GM21619 (cell line): Measurements from ENCODE around the gene GALNTL6.

Experiments
- ATAC-seq: cut with Tn5 transposase; IDR thresholded peaks from one replicate; pipeline ENCODE4 v1.9.1; 2021; ENCODE audit not compliant: unreplicated experiment

Gene GALNTL6

GRCh38 chr4:172650758-172651530, 837.7 kb downstream of the GALNTL6 start:
- ATAC-seq, result no peak

DNA sequence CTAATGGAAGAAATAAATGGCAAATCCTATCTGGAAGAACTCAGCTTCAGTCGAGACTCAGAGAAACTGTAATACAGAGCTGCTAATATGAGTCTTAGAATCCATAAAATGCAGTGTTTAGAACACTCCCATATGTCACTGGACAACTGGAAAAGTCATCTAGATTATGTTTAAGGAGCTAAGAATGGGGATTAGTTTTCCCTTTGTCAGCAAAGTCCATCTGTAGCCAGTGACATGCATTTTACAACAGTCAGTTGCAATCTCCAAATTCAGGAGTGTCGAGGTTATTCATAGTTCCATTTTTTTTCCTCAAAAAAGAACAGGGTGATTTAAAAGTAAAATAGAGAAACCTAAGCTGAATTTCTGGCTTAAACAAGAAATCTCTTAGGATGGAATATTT, 838.8 kb downstream of the GALNTL6 start:
- no peak for ATAC-seq

DNA sequence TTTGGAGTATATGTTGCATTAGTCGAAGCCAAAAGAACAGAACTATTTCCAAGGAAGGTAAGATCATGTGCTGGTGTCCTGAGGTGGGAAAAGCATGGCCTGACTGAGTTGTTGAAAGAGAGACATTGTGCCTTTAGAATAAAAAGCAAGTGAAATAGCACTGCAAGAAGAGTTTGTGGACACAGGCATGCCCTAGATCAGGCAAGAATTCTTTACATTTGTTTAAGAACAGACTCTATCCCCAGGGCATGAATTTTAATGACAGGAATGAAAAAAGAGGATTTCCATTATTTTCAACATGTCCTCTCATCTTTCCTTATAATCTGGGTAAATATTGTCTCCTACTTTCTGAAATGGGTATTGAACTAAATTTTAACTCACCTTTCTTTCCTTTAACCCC, 839.2 kb downstream of the GALNTL6 start:
- no peak for ATAC-seq

- ATAC-seq, result no peak
Observed at GRCh38 chr4:172653676-172654075, 840.5 kb downstream of the GALNTL6 start.

DNA sequence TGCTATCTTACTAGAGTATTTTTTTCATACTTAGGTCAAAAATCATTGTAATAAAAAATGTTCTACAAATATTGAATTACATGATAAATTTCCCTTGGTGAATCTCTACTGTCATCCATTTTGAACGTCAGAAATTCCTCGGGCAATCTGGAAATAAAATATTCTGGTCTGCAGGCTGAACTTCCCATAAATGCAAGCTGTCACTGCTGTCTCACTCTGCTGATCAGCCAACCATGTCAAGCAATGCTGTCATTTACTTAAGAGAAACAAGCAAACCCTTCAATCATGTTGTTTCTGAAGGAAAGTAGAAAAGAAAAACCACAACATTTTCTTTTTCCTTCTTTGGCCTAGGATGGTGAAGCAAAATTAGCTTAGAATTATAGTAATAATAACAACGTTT, 841.3 kb downstream of the GALNTL6 start:
- ATAC-seq, result no peak

DNA sequence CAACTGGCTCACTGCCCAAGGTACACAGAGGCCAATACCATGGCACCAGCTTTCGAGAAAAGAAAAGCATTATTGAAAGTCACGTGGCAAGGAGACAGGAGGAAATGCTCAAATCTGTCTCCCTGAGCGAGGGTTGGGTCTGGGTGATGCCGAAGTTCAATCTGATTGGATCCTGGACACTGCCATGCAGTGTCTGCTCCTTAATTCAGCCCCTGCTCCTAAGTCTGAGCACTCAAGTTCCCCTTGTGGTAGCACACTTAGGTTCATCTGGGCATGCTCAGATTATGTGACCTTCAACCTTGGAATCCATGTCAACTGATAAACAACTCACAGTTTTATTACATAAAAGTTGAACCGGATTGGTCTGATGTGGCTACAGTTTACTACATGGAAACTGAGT, 842.9 kb downstream of the GALNTL6 start:
- no peak for ATAC-seq

DNA sequence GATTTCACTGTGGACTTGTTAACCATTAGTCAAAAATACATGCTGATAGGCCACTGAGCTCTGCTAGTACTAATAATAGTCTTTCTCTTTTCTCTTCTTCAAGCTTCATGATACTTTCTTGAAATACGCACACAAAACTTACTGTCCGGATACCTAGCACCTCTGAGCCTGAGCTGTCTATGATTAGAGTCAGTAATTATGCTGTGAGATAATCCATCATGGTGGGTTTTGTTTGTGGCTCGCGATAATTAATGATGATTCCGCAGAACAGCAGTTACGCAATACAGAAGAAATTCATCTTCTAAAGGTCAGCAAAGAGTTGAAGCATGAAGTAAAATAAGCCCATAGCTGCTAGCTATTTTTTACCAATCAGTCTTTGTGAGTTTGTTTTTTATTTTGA, 843.9 kb downstream of the GALNTL6 start:
- ATAC-seq, result no peak

GRCh38 chr4:172660251-172660650, 847.0 kb downstream of the GALNTL6 start:
- ATAC-seq, result no peak

- ATAC-seq, result no peak
Observed at GRCh38 chr4:172662113-172662512, 848.9 kb downstream of the GALNTL6 start.

GRCh38 chr4:172666711-172667368, 853.6 kb downstream of the GALNTL6 start:
- no peak for ATAC-seq

DNA sequence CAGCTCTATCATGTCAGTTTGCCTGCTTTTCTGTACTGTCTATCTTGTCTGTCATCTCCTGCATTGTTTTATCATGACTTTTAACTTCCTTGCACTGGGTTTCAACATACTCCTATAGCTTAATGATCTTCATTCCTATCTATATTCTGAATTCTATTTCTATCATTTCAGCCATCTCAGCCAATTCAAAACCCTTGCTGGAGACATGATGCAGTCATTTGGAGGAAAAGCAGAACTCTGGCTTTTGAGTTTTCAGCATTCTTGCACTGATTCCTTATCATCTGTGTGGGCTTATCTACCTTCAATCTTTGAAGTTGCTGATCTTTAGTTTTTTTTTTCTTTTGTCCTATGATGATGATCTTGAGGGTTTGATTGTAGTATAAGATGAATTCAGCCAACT, 861.6 kb downstream of the GALNTL6 start:
- ATAC-seq, result no peak

GRCh38 chr4:172675232-172675631, 862.0 kb downstream of the GALNTL6 start:
- ATAC-seq, result no peak

GRCh38 chr4:172680691-172681090, 867.5 kb downstream of the GALNTL6 start:
- no peak for ATAC-seq

DNA sequence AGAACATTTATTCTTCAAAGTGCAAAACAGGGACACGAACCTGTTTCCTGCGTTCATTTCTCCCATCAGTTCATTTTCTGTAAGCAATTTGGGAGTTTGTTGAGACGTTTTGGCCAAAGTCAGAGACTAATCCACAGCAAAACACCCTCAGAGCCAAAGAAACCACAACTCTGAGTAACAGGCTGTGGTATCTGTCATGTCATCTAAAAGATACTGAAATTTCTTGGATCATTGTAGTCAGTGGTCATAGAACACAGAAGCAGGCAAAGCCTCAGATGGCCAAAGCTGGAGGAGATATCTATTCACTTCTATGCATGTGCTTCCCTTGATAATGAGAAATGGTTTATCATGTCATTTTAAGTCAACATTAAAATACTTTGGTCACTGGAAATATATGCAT, 869.8 kb downstream of the GALNTL6 start:
- no peak for ATAC-seq

GRCh38 chr4:172686021-172686420, 872.8 kb downstream of the GALNTL6 start:
- ATAC-seq, result no peak

GRCh38 chr4:172688534-172688933, 875.3 kb downstream of the GALNTL6 start:
- no peak for ATAC-seq

GRCh38 chr4:172691552-172691951, 878.3 kb downstream of the GALNTL6 start:
- no peak for ATAC-seq

GRCh38 chr4:172692701-172693100, 879.5 kb downstream of the GALNTL6 start:
- ATAC-seq, result no peak

- no peak for ATAC-seq
Observed at GRCh38 chr4:172698256-172698655, 885.1 kb downstream of the GALNTL6 start.

- ATAC-seq, result no peak
Observed at GRCh38 chr4:172705565-172705964, 892.4 kb downstream of the GALNTL6 start.

DNA sequence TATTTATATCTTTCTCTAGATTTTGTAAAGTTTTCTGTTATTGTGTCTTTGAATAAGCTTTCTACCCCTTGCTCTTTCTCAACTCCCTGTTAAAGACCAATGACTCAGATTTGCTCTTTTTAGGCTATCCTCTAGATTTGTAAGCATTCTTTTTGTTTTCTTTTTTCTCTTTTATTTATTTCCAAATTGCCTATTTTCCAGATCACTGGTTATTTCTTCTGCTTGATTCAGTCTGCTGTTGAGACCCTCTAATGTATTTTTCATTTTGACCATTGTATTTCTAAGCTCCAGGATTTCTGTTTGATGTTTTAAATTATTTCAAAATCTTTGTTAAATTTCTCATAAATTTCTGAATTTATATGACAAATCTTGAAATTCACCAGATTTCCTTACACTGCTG, 892.8 kb downstream of the GALNTL6 start:
- ATAC-seq, result no peak

GRCh38 chr4:172707622-172708021, 894.4 kb downstream of the GALNTL6 start:
- ATAC-seq, result no peak

GRCh38 chr4:172708184-172708583, 895.0 kb downstream of the GALNTL6 start:
- no peak for ATAC-seq
